ENCODE data around the gene RESF1. TPM values are rescaled to one million over a fixed set of nuclear protein-coding genes. Genes with fewer than 3 reads are reported as not detected.

Gene RESF1
- total RNA-seq, 1 experiment from 2014 or later = 64.7 TPM

DNA sequence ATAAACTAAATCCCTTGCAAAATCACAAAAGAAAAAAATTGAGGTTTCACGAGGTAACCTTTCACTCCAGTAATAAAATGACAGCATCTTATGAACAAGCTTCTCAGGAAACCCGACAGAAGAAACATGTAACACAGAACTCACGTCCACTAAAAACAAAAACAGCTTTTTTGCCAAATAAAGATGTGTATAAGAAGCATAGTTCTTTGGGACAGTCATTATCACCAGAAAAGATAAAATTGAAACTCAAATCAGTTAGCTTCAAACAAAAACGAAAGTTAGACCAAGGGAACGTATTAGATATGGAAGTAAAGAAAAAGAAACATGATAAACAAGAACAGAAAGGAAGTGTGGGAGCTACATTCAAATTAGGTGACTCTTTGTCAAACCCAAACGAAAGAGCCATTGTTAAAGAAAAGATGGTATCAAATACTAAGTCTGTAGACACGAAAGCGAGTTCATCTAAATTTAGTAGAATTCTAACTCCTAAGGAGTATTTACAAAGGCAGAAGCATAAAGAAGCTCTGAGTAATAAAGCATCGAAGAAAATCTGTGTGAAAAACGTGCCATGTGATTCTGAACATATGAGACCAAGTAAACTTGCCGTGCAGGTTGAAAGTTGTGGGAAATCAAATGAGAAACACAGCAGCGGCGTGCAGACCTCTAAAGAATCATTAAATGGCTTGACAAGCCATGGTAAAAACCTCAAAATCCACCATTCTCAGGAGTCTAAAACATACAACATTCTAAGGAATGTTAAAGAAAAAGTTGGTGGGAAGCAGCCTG, 25.8 kb downstream of the RESF1 start:
- Histone ChIP-seq H3K9me2 (ENCODE audit: insufficient read depth) (no peaks in the 10 kb centered on the region), H2AFZ (ENCODE audit: low read depth, low read length, poor library complexity, severe bottlenecking) (no peak overlapping the region), H3K36me3 (ENCODE audit: control insufficient read depth in 1 of 2, insufficient read depth in 2 of 2, low read length in 2 of 2) (peaks cover 18 to 39% of the 10 kb centered on the region in 2 experiments), H3K79me2 (ENCODE audit: insufficient read depth, low read length) (peaks cover under 1% of the 10 kb centered on the region), H4K20me1 (ENCODE audit: insufficient read depth) (no peaks in the 10 kb centered on the region), H3K27me3 (ENCODE audit: insufficient read depth, low read length) (no peaks in the 10 kb centered on the region), H3K4me2 (ENCODE audit: low read length) (no peak overlapping the region), H3K27ac (ENCODE audit: low read depth, low read length) (no peak overlapping the region), H3K9ac (ENCODE audit: low read length) (no peak overlapping the region), H3K9me3 (ENCODE audit: control insufficient read depth in 1 of 2, insufficient read depth in 1 of 2, low read depth in 1 of 2, low read length in 2 of 2) (peaks cover 9 to 10% of the 10 kb centered on the region in 2 experiments; a peak in 3 of 4 replicates), H3K4me3 (replicated peaks in 1 of 2; ENCODE audit: low read depth in 1 of 2, low read length in 2 of 2) (no peak overlapping the region), H3K4me1 (ENCODE audit: control insufficient read depth in 1 of 2, insufficient read depth in 2 of 2, low read length in 2 of 2) (no peaks in the 10 kb centered on the region)
- BruUV-seq (replicated peaks) = TSS peak; percentile 3
- DNase-seq (ENCODE audit: low read depth, low spot score) (no peak), ATAC-seq (no peak)
- CTCF ChIA-PET = no interaction called here
- TF ChIP-seq SRF (IDR thresholded peaks at IDR 0.05; ENCODE audit: low read depth) (no peak), SP1 (IDR thresholded peaks at IDR 0.05; ENCODE audit: low read depth) (no peak), POLR2A (IDR thresholded peaks at IDR 0.05; ENCODE audit: borderline replicate concordance, extremely low read depth, insufficient read depth, insufficient read length) (no peak), EZH2 (IDR thresholded peaks at IDR 0.05) (no peak), ZFX (IDR thresholded peaks at IDR 0.05) (no peak), POLR2AphosphoS5 (IDR thresholded peaks at IDR 0.05; ENCODE audit: low read depth, low read length) (no peak), EZH2phosphoT487 (IDR thresholded peaks at IDR 0.05; ENCODE audit: borderline replicate concordance) (no peak)
- TF ChIP-seq, protein P1, sequence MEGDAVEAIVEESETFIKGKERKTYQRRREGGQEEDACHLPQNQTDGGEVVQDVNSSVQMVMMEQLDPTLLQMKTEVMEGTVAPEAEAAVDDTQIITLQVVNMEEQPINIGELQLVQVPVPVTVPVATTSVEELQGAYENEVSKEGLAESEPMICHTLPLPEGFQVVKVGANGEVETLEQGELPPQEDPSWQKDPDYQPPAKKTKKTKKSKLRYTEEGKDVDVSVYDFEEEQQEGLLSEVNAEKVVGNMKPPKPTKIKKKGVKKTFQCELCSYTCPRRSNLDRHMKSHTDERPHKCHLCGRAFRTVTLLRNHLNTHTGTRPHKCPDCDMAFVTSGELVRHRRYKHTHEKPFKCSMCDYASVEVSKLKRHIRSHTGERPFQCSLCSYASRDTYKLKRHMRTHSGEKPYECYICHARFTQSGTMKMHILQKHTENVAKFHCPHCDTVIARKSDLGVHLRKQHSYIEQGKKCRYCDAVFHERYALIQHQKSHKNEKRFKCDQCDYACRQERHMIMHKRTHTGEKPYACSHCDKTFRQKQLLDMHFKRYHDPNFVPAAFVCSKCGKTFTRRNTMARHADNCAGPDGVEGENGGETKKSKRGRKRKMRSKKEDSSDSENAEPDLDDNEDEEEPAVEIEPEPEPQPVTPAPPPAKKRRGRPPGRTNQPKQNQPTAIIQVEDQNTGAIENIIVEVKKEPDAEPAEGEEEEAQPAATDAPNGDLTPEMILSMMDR (IDR thresholded peaks at IDR 0.05 in 2 of 3, conservative IDR thresholded peaks at IDR 0.05 in 1 of 3; ENCODE audit: borderline replicate concordance in 1 of 3, insufficient read depth in 1 of 3, low read depth in 2 of 3, low read length in 2 of 3) = no peak
- TF ChIP-seq, protein P2, sequence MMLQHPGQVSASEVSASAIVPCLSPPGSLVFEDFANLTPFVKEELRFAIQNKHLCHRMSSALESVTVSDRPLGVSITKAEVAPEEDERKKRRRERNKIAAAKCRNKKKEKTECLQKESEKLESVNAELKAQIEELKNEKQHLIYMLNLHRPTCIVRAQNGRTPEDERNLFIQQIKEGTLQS (IDR thresholded peaks at IDR 0.05) = no peak
- TF ChIP-seq, protein P3, sequence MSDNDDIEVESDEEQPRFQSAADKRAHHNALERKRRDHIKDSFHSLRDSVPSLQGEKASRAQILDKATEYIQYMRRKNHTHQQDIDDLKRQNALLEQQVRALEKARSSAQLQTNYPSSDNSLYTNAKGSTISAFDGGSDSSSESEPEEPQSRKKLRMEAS (IDR thresholded peaks at IDR 0.05) = no peak
- intact Hi-C loops (cut with micrococcal nuclease) = no loop called here
- POLR2A ChIA-PET = no interaction called here
- RAD21 ChIA-PET (ENCODE audit: low non-redundant PET in 1 of 2, low total read pairs in 2 of 2, uncharacterized antibody in 2 of 2, unreplicated experiment in 2 of 2) = interaction anchor here in 1 of 2 experiments (0.6 kb wide), 1 partner anchor 131 kb away, joined by 3 read pairs; no protein-coding TSS in a partner anchor

Data from HCT116 (cell line).